Measurements from ENCODE around the gene UBR1.

GRCh38 chr15:43151688-43152087, 45.9 kb upstream of the UBR1 start:
- TF ChIP-seq CTCF (conservative IDR thresholded peaks at IDR 0.05; ENCODE audit: low read depth, low read length) (no peak), EZH2phosphoT487 (IDR thresholded peaks at IDR 0.05; ENCODE audit: borderline replicate concordance, low read length) (no peak), EZH2 (IDR thresholded peaks at IDR 0.05; ENCODE audit: low read length, unreplicated experiment) (no peak)
